Dedifferentiated amniotic fluid mesenchymal stem cell (primary cell): ENCODE results near the gene OR3A3.

ENCODE experiments used
- DNase-seq: peaks from one replicate; pipeline ENCODE4 v3.0.0-alpha.2; 2016; ENCODE audit errors: extremely low spot score

OR3A3 gene

GRCh38 chr17:3472137-3472536 lies 61.0 kb downstream of the OR3A3 start:
- DNase-seq = no peak
